SU-DHL-6 (cell line): ENCODE data around the gene ZNF672.
"Not testable (repeated sequence)": the region's sequence is repeated elsewhere in the genome, so short reads cannot be mapped to it uniquely, and the experiment has no call there.

ENCODE experiments used
- H2AFZ ChIP-seq: fragments of 200-600 bp; sonication (generic); 2 replicates; pipeline ENCODE4 v1.6.1; 2014; ENCODE audit warnings: low read depth, mild to moderate bottlenecking, moderate library complexity, mixed read lengths, antibody characterized with exemption, low read length; ENCODE audit not compliant: severe bottlenecking
- H3F3A ChIP-seq: fragments of 200-600 bp; shearing (Covaris generic); 2 replicates; pipeline ENCODE4 v1.6.0; 2016; ENCODE audit warnings: antibody characterized with exemption, mild to moderate bottlenecking; ENCODE audit not compliant: insufficient read depth
- H3K27ac ChIP-seq: fragments of 200-600 bp; sonication (generic); 2 replicates; pipeline ENCODE4 v1.5.1; 2016; ENCODE audit warnings: low read depth, mild to moderate bottlenecking, low read length, moderate library complexity, mixed read lengths
- H3K27me3 ChIP-seq: fragments of 200-600 bp; sonication (generic), shearing (Covaris generic); 2 replicates; pipeline ENCODE4 v1.6.0; 2014; ENCODE audit warnings: mild to moderate bottlenecking, low read length
- H3K36me3 ChIP-seq: fragments of 200-600 bp; sonication (generic); 2 replicates; pipeline ENCODE4 v1.6.1; 2014; ENCODE audit warnings: mild to moderate bottlenecking, low read length, mixed read lengths
- H3K4me2 ChIP-seq: fragments of 300-600, 200-600 bp; shearing (Covaris generic), sonication (generic); 2 replicates; pipeline ENCODE4 v1.6.0; 2014; ENCODE audit warnings: low read length, low read depth, mild to moderate bottlenecking; ENCODE audit not compliant: poor library complexity, severe bottlenecking
- H3K4me3 ChIP-seq: fragments of 200-600 bp; sonication (generic); 2 replicates; pipeline ENCODE4 v1.5.1; 2014; ENCODE audit warnings: antibody characterized with exemption, low read length, mild to moderate bottlenecking, mixed read lengths; ENCODE audit not compliant: insufficient read depth, poor library complexity, severe bottlenecking
- H3K79me2 ChIP-seq: fragments of 200-600 bp; sonication (generic); 2 replicates; pipeline ENCODE4 v1.6.1; 2014; ENCODE audit warnings: mild to moderate bottlenecking, low read length, moderate library complexity; ENCODE audit not compliant: insufficient read depth
- H3K9ac ChIP-seq: fragments of 200-600 bp; sonication (generic); 2 replicates; pipeline ENCODE4 v1.7.0; 2014; ENCODE audit warnings: mild to moderate bottlenecking, low read length
- H3K9me2 ChIP-seq: fragments of 200-600 bp; sonication (generic); replicated peaks from 2 replicates; pipeline ENCODE4 v1.6.1; 2014; ENCODE audit warnings: low read length; ENCODE audit not compliant: insufficient read depth
- H3K9me3 ChIP-seq: fragments of 200-600 bp; sonication (generic); 2 replicates; pipeline ENCODE4 v1.6.1; 2014; ENCODE audit warnings: low read length, mixed read lengths; ENCODE audit not compliant: insufficient read depth
- H4K20me1 ChIP-seq: fragments of 200-600 bp; sonication (generic); 2 replicates; pipeline ENCODE4 v1.6.1; 2014; ENCODE audit warnings: low read depth, mild to moderate bottlenecking, antibody characterized with exemption, low read length, moderate library complexity, mixed read lengths
- CTCF ChIP-seq: fragments of 200-600 bp; sonication (generic); IDR thresholded peaks from one replicate; pipeline ENCODE4 v1.5.1; 2017; ENCODE audit warnings: antibody characterized with exemption, mild to moderate bottlenecking, low read length, moderate library complexity; ENCODE audit not compliant: insufficient read depth, poor library complexity, severe bottlenecking
- EZH2phosphoT487 ChIP-seq: fragments of 200-600 bp; sonication (generic), shearing (Covaris generic); conservative IDR thresholded peaks from 2 replicates; pipeline ENCODE4 v1.6.1; 2018; ENCODE audit warnings: mild to moderate bottlenecking, antibody characterized with exemption, low read length, moderate library complexity, mixed read lengths

ZNF672 gene

DNA sequence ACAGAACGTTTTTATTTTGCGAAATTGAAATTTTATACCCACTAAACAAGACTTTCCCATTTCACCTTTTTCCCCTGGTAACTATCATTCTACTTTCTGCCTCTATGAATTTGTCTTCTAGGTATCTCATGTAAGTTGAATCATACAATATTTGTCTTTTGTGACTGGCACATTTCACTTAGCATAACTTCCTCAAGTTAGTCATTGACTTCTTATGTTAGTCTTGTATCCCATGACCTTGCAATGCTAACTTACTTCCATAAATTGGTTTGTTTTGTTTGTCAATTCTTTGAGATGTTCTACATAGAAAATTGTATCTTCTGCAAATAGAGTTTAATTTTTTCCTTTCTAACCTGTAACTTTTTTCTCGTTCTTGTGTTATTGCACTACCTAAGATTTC is 39.2 kb upstream of the ZNF672 start:
- H3K27me3 ChIP-seq = no peaks in the 10 kb centered on the region
- no peak overlapping the region for H2AFZ ChIP-seq
- no peaks in the 10 kb centered on the region for H3K9me2 ChIP-seq
- H3K9ac ChIP-seq = no peak overlapping the region
- H4K20me1 ChIP-seq = no peaks in the 10 kb centered on the region
- H3K36me3 ChIP-seq = no peaks in the 10 kb centered on the region
- H3K9me3 ChIP-seq = no peaks in the 10 kb centered on the region
- no peak overlapping the region for H3K27ac ChIP-seq
- no peak overlapping the region for H3K4me3 ChIP-seq
- TF ChIP-seq CTCF = no peak
- H3K79me2 ChIP-seq = no peaks in the 10 kb centered on the region
- no peak overlapping the region for H3K4me2 ChIP-seq
- H3F3A ChIP-seq = no peaks in the 10 kb centered on the region

GRCh38 chr1:248800459-248800858 is 37.6 kb upstream of the ZNF672 start:
- TF ChIP-seq CTCF (no peak), EZH2phosphoT487 (no peak)
- H3K9me2 ChIP-seq = no peaks in the 10 kb centered on the region
- H3K4me2 ChIP-seq = no peak overlapping the region
- no peaks in the 10 kb centered on the region for H3F3A ChIP-seq
- H3K27me3 ChIP-seq = no peaks in the 10 kb centered on the region
- no peaks in the 10 kb centered on the region for H3K79me2 ChIP-seq
- no peaks in the 10 kb centered on the region for H3K36me3 ChIP-seq
- H3K27ac ChIP-seq = no peak overlapping the region
- H4K20me1 ChIP-seq = no peaks in the 10 kb centered on the region
- H3K4me3 ChIP-seq = no peak overlapping the region
- H2AFZ ChIP-seq = no peak overlapping the region
- no peaks in the 10 kb centered on the region for H3K9me3 ChIP-seq
- H3K9ac ChIP-seq = no peak overlapping the region

DNA sequence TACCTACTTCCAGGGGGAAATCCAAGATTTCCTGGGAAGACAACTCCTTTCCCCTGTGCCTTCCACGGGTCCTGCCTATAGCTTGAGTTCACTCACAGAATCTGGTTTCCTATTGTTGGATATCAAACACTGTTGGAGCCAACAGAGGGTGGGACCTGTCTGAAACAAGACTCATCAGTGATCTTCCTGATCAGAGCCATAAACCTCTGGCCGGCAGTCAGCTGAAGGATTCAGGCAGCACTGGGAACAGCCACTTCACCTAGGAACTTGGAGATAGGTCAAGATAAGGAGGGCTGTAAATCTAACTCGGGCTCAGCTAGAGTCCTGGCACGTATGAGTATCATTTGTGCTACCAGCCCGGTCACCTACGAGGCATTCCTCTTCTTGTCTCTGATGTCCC is 35.6 kb upstream of the ZNF672 start:
- no peaks in the 10 kb centered on the region for H3K9me3 ChIP-seq
- H2AFZ ChIP-seq = no peak overlapping the region

GRCh38 chr1:248803501-248803900 is 34.5 kb upstream of the ZNF672 start:
- not testable (repeated sequence) for H3K4me2 ChIP-seq, H2AFZ ChIP-seq, H3K27me3 ChIP-seq, H4K20me1 ChIP-seq, H3K9me2 ChIP-seq, H3K9ac ChIP-seq, H3K4me3 ChIP-seq, H3K9me3 ChIP-seq, H3K27ac ChIP-seq, H3K79me2 ChIP-seq, H3F3A ChIP-seq, H3K36me3 ChIP-seq

More for the DNA sequence above, 35.6 kb upstream of the ZNF672 start:
- Histone ChIP-seq H3K79me2 (no peaks in the 10 kb centered on the region), H3K27ac (no peak overlapping the region), H3K4me2 (no peak overlapping the region), H3K9me2 (no peaks in the 10 kb centered on the region), H4K20me1 (no peaks in the 10 kb centered on the region), H3K27me3 (no peaks in the 10 kb centered on the region), H3K9ac (no peak overlapping the region), H3K36me3 (no peaks in the 10 kb centered on the region), H3K4me3 (no peak overlapping the region), H3F3A (no peaks in the 10 kb centered on the region)
- TF ChIP-seq EZH2phosphoT487 = no peak
- TF ChIP-seq CTCF = no peak
